GM18951 (cell line): Measurements from ENCODE around the gene ZNF117.
"Not testable (repeated sequence)": the region's sequence is repeated elsewhere in the genome, so short reads cannot be mapped to it uniquely, and the experiment has no call there.

ENCODE experiments used
- POLR2A ChIP-seq: IDR thresholded peaks from 4 replicates; pipeline ENCODE4 v1.6.1; 2011; ENCODE audit warnings: mild to moderate bottlenecking; ENCODE audit not compliant: insufficient read length, insufficient read depth; ENCODE audit errors: extremely low read depth
- in situ Hi-C: fragments of 300-500 bp; cut with MboI; formaldehyde crosslinking; loops from one replicate; pipeline ENCODE4 v1.12.0; 2022; ENCODE audit warnings: low sequenced_read_pairs, mixed read lengths, inconsistent platforms; ENCODE audit not compliant: unreplicated experiment

ZNF117 gene

DNA sequence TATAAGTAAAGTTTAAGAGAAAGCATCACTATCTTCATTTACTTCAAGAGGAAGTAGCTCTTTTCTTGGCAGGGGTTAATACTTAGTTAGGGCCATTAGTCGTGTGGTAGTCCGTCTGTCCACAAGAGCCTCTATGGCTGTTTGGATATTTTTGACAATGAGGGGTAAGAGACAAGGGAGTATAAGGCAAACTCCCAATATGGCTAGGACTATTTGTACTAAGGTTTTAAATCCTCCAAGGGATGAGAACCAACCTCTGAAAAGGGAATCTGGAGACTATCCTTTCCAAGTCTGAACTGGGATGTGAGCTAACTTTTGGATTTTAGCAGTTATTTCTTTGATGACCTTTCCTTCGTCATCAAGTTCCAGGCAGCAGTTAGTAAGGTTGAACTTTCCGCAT lies at the start of gene ZNF117:
ZNF117 (minus strand) TSS at position 101 of the 400 bp plus-strand sequence.
- in situ Hi-C loops = no loop called here
- TF ChIP-seq POLR2A = no peak

DNA sequence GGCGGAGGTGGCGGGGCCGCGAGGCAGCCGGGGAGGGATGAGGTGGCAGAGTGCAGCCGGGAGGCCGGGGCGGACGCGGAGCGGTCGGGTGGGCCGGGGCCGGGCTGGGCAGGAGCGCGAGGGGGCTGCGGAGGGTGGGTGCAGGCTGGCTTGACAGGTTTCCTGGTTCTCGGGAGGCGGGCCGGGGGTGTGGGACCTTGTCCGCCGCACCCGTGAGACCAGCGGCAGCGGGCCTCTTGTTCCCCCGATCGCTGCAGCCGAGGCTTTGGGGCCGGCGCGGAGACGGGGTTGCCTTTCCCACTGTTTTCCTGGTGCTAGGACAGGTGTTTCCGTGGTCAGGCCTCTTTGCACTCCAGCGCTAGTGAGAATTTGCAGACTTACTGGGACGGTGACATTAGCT lies 47.9 kb upstream of the ZNF117 start:
- in situ Hi-C loops = not testable (repeated sequence)

DNA sequence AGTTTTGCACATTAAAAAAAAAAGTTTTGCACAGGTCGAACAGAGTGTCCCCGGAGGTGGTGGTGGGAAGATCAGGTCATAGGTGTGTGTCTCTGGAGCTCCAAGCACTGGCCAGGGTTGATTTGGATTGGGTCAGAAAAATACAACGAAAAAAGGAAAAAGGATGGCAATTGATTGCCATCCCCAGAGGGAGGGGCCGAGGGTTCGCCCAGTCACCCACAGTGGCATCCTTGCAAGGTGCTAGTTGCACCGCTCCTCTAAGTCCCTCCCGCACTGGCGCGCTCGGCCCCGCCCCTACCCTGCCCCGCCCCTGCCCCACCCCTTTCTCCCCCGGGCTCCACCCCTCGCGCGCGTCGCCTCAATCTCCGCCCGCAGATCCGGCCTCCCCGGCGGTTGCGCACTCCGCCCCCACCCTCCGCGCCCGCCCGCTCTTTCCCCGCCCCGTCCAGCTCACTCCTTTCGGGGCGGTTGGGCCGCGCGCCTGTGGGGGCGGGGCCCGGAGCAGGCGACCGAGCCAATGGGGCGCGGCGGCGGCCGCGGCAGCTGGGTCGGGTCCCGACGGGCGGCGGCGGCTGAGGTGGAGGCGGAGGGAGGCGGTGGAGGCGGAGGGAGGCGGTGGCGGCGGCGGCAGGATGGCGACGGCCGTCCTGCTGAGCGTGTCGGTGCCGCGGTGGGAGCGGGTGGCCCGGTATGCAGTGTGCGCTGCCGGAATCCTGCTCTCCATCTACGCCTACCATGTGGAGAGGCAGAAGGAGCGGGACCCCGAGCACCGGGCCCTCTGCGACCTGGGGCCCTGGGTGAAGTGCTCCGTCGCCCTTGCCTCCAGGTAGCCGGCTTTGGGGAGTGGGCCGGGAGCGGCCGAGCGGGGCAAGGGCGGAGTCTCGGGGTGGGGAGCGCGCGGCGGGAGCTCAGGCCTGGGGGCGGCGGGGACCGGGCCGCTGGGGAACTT lies 47.2 kb upstream of the ZNF117 start:
- in situ Hi-C loops = no loop called here

DNA sequence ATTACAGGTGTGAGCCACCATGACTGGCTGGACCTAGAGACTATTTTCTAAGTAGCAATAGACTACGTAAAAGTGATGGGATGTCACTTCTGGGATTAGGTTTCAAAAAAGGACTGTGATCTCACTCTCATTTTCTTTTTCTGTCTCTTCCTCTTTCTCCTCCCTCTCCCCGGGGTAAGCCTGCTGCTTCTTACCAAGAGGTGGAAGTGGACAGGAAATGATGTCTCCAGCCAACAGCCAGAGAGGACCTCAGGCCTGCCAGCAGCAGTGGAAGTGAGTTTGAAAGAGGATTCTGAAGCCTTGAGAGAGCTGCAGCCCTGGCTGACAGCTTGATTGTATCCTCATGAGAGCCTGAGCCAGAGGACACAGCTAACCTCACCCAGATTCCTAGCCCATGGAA lies 45.7 kb upstream of the ZNF117 start:
- in situ Hi-C loops = not testable (repeated sequence)

More for the DNA sequence above, 47.2 kb upstream of the ZNF117 start:
- peak; percentile 60 for TF ChIP-seq POLR2A

DNA sequence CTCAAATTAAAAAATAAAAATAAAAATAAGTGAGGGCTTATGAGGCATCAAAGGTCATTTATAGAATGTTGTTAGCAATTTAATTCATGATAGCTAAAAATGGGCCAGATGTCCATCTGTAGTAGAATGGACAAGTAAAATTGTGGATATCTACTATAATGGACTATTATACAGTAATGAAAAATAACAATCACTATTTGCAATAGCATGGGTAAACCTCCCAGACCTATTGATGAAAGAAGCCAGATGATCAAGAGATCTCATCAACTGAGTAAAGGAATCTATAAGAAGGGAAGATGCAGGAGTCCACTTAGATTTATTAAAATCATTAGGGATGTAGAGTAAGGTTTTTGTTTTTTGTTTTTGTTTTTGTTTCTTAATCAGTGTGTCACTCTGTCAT lies 44.6 kb upstream of the ZNF117 start:
- in situ Hi-C loops = not testable (repeated sequence)

DNA sequence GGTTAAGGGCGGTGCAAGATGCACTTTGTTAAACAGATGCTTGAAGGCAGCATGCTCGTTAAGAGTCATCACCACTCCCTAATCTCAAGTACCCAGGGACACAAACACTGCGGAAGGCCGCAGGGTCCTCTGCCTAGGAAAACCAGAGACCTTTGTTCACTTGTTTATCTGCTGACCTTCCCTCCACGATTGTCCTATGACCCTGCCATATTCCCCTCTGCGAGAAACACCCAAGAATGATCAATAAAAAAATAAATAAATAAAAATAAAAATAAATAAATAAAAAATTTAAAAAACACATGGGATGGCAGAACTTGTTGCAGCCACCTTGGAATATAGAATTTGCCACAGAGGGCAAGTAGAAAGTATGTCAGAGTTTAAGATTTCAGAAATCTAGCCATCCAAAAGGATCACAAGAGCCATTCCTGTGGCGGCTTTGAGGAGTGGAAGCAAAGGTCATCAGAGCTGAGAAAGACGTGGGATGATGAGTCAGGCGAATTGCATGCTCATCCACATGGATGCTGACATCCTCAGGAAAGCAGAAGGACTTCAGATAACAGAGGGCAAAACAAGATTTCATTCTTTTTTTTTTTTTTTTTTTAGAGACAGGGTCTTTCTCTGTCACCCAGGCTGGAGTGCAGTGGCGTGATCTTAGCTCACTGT lies 43.4 kb upstream of the ZNF117 start:
- in situ Hi-C loops = not testable (repeated sequence)

DNA sequence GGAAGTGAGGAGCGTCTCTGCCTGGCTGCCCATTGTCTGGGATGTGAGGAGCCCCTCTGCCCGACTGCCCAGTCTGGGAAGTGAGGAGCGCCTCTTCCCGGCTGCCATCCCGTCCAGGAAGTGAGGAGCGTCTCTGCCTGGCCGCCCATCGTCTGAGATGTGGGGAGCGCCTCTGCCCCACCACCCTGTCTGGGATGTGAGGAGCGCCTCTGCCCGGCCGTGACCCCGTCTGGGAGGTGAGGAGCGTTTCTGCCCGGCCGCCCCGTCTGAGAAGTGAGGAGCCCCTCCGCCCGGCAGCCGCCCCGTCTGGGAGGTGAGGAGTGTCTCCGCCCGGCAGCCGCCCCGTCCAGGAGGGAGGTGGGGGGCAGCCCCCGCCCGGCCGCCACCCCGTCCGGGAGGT lies 42.6 kb upstream of the ZNF117 start:
- in situ Hi-C loops = not testable (repeated sequence)

DNA sequence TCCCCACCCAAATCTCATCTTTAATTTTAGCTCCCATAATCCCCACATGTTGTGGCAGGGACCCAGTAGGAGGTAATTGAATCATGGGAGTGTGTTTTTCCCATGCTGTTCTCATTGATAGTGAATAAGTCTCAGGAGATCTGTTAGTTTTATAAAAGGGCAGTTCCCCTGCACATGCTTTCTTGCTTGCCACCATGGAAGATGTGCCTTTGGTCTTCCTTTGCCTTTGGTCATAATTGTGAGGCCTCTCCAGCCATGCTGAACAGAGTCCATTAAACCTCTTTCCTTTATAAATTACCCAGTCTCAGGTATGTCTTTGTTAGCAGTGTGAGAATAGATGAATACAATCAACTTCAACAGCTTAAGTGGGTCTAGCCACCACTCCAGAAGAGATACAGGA lies 34.2 kb upstream of the ZNF117 start:
- in situ Hi-C loops = loop anchor here (10.0 kb wide), 1 partner anchor 840 kb away; no protein-coding TSS in a partner anchor

DNA sequence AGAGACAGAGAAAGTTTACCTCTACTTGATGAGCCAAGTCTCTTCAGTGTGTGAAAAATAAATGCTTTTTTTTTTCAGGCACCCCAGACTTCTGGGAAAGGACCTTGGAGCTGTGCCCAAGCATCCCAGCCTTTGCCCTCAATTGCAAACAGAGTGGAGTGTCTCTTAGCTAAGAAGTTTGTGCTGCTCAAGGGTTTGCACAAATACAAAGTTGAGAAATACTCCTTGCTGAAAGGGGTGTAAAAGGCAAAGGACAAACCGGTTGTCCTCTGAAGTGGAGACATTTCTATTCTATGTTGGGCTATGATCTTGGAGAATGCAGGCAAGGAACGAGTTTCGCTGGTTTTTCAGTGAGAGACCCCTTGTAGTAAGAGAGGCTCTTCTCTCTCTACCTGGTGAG lies 30.1 kb upstream of the ZNF117 start:
- in situ Hi-C loops = loop anchor here (10.0 kb wide), 1 partner anchor 844 kb away; no protein-coding TSS in a partner anchor

DNA sequence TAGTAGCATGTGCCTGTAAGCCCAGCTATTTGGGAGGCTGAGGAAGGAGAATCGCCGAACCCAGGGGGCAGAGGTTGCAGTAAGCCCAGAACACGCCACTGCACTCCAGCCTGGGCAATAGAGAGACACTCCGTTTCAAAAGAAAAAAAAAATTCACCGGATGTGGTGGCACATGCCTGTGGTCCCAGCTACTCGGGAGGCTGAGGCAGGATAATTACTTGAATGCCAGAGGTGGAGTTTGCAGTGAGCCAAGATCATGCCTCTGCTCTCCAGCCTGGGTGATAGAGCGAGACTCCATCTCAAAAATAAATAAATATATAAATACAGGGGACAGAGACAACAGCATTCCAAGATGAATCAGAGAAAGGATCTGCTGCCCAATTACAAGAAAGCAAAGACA lies 19.0 kb upstream of the ZNF117 start:
- in situ Hi-C loops = not testable (repeated sequence)

DNA sequence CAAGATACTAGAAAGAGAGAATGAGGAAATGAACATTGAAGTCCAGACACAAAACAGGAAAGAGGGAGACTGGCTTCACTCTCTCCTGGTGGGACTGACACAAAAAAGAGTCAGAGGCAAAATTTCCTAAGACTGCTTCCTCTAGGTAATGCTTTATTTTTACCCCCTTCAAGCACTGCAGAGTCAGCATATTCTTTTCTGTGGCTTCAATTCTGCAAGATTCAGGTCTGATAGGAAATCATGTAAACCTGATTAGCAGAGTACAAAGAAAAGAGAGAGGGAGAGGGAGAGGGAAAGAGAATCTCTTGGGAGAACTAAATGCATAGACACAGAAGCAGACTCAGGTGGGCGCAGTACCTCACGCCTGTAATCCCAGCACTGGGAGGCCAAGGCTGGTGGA lies 18.6 kb upstream of the ZNF117 start:
- in situ Hi-C loops = not testable (repeated sequence)

DNA sequence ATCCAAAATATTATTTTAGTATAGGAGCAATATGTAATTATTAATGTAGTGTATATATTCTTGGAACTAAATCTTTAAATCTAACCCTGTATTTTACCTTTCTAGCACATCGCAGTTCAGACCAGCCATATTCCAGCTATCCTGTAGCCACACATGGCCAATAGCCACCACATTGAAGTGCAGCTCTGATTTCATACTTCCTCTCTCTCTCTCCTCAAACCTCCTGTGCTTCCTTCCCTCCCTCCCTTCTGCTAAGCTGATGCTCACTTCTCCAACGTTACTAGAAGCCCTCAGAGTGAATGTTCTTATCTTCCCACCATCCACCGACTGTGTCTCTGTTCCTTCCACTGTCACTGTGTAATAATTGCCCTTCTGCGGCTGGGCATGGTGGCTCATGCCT lies 16.2 kb upstream of the ZNF117 start:
- in situ Hi-C loops = not testable (repeated sequence)

DNA sequence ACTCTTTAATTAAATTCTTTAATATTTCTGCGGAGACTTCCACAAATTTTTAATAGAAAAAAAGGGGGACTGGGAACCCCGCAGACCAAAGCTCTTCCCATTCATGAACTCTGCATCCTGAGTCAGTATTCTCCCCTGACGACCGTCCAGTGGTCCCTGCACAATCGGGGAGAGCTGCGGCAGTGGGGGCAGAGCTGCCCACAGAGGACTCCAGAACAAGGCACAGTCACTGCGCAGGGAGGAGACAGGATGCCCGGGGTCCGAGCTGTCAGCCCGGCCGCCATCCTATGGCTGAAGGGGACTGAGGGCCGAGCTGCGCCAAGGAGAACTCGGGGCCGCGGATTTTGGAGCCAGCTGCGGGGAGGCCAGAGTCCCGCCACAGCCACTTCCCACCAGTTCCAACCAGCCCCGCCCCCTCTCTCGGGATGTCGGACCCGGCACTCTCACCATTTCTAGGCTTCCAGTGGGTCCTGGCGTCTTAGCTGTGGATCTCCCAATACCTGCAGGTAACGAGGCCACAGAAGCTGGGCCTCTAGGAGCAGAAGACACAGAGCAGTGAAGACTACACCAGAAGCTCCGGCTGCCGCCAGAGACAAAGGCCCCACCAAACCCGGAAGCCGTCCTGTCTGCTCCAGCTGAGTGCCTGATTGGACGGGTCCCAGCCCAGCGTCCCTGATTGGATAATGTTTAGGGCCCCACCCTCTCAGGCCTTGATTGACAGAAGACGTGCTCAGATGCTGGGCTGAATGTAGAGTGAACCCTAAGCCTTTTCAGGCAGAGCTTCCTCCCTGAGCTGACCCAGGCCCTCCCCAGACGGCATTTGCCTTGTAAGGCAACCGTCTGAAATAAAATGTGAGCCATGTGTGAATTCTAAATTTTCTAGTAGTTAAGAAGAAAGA lies 15.5 kb upstream of the ZNF117 start, which contains the start of gene ERV3-1:
ERV3-1 (minus strand) TSS at position 594 of the 899 bp plus-strand sequence. CDS start 13,661 bp downstream, outside the sequence.
- in situ Hi-C loops = no loop called here
- TF ChIP-seq POLR2A = peak; percentile 92

DNA sequence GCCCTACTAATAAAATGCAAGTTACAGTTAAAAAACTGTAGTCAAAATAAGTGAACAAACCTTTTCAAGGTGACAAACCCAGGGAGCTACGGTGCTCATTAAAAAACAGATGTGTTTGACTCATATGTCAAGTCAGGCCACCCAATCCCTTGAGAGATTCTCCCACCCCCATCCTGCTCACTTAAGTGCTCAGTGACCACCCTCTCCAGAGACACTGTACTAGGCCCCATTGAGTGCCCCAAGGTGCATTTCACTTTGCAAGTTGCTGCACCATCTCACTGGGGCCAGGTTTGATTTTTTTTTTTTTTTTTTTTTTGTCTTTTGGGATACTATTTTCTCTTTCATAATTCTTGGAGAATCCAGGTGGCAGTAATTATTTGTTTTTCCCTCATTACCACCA lies 13.7 kb upstream of the ZNF117 start:
- in situ Hi-C loops = no loop called here
- no peak for TF ChIP-seq POLR2A
